Measurements from ENCODE around the gene CHD5. TPM values are rescaled to one million over a fixed set of nuclear protein-coding genes. Genes with fewer than 3 reads are reported as not detected.

The CHD5 gene
- polyA plus RNA-seq, 4 donors: 0.14 to 0.63 (median 0.36) TPM

DNA sequence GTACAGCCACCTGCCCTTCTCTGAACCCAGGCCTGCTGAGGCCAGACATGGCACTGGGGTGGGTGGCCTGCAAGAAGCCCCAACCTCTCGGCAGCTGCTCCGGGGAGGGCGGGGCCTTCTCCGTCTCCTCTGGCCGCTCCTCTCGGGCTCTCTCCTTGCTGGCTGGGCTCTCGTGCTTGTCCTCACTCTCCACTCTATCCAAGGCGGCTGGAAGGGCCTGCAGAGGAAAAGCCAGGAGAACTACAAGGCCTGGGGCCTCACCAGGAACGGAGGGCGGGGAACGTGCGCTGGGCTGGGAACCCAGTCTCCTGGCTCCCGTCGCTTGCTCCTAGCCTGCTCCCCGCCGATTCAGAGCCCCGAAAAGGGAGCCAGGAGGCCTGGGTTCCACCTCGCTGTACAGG lies 59.1 kb downstream of the CHD5 start:
- DNase-seq (ENCODE audit: low read depth in 4 of 4, low spot score in 3 of 4): no peak

DNA sequence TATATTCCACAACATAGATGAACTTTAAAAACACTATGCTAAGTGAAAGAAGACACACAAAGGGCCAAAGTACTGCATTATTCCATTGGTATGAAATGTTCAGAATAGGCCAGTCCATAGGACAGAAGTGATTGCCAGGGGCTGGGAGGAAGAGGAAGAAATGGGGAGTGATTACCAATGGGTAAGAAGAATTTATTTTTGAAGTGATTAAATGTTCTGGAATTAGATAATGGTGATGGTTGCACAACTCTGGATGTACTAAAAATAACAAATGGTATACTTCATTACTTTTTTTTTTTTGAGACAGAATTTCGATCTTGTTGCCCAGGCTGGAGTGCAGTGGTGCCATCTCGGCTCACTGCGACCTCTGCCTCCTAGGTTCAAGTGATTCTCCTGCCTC lies 61.7 kb downstream of the CHD5 start:
- DNase-seq (ENCODE audit: low read depth in 4 of 4, low spot score in 3 of 4): no peak

DNA sequence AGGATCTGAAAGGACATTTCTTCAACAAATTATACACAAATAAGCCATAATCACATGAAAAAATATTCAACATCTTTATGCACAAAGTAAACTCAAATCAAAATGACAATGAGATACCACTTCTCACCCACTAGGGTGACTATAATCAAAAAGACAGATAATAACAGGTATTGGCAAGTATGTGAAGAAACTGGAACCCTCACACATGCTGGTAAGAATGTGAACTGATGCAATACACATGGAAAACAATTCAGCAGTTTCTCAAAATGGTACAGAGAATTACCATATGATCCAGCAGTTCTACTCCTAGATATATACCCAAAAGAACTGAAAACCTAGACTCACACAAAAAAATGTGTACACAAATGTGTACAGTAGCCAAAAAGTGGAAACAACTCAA lies 62.5 kb downstream of the CHD5 start:
- DNase-seq (ENCODE audit: low read depth in 4 of 4, low spot score in 3 of 4): no peak

DNA sequence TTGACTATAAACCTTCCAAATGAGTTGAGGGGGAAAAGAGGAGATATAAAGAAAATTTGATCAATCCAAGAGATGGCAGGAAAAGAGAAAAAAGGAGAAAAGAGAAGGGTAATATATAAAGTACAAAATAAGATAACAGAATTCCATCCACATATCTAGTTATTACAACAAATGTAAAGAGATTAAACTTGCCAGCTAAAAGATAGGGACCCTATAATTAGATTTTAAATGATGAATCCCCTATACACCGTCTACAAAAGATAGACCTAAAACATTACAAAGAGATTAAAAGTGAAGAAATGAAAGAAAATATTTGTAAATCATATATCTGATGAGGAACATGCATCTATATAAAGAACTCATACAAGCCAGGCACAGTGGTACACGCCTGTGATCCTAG lies 63.1 kb downstream of the CHD5 start:
- no peak for DNase-seq (ENCODE audit: low read depth in 4 of 4, low spot score in 3 of 4)

DNA sequence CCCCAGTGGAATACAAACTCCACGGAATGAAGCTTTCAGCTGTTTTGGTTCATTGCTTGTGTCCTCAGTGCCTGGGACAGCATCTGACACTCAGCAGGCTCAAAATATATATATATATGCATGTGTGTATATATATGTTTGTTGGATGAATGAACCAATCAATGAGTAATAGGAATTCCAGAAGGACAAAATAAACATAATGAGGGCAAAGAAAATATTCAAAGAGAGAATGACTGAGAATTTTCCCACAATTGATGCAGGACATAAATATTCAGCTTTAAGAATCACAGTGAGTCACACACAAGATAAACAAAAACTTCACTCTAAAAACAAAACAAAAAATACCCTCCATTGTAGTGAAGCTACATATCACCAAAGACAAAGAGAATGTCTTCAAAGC lies 64.0 kb downstream of the CHD5 start:
- DNase-seq (ENCODE audit: low read depth in 4 of 4, low spot score in 3 of 4): no peak

DNA sequence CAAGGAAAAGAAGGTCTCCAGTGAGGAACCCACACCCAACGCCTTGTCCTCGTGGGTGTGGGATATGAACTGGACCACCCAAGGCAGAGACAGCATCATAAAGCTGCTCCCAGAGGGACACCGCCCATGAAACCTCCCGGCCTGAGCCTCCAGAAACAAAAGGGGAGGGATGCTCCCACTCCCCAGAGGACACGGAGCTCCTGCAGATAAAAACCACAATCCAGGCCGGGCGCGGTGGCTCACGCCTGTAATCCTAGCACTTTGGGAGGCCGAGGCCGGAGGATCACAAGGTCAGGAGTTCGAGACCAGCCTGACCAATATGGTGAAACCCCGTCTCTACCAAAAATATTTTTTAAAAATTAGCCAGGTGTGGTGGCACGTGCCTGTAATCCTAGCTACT lies 66.4 kb downstream of the CHD5 start:
- DNase-seq (ENCODE audit: low read depth in 4 of 4, low spot score in 3 of 4): no peak

DNA sequence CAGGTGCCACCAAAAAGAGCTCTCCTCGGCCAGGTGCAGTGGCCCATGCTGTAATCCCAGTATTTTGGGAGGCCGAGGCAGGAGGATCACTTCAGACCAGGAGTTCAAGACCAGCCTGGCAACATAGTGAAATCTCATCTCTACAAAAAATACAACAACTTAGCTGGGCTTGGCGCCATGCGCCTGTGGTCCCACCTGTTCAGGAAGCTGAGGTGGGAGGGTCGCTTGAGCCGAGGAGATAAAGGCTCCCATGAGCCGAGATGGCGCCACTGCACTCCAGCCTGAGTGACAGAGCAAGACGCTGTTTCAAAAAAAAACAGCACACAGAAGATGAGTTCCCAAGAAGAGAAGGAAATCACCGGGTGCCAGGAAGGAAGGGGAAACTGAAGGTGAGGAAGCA lies 67.0 kb downstream of the CHD5 start:
- no peak for DNase-seq (ENCODE audit: low read depth in 4 of 4, low spot score in 3 of 4)

DNA sequence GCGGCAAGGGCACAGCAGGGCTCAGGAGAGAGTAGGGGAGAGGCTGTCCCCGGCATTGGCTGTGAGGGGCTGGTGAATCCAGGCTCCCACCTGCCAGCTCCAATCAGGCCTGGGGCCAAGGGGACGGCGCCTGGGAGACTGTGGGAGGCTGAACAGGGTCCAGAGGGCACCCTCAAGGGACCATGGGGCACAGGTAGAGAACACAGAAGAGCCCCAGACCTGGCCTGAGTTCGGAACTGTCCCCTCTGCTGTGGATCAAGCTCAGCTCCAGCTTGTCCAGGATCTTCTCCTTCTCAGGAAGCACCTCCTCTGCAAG lies 67.5 kb downstream of the CHD5 start:
- DNase-seq (ENCODE audit: low read depth in 4 of 4, low spot score in 3 of 4): no peak

DNA sequence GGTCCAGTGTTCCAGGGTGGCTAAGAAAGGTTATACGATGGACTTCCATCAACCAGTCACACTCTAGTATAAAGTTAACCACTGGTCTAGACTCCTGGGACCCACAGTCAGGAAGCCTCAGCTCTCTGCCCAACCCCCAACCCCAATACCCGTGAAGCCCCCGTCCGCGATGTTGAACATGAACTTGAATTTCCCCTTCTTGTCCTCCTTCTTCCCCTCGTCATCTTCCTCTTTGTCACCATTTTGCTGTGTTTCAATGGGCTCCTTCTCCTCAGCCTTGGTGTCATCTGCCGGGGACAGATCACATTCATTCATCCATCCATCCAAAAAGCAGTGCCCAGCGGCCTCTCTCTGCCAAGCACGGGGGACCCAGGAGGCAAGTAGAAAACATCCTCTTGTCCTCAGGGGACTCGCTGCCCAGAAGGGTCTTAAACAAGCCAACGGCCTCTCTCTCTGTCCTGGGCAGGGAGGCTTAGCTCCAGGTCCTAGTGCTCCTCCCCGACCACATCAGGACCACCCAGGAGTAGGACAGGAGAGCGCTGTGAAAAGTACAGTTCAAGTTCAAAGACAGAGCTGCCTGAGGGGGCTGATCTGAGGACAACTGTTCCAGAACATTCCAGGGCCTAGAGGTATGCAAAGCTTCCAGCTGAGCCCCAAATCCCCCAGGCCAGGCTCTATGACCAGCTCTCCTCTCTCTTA lies 68.0 kb downstream of the CHD5 start:
- DNase-seq (ENCODE audit: low read depth in 4 of 4, low spot score in 3 of 4): no peak

DNA sequence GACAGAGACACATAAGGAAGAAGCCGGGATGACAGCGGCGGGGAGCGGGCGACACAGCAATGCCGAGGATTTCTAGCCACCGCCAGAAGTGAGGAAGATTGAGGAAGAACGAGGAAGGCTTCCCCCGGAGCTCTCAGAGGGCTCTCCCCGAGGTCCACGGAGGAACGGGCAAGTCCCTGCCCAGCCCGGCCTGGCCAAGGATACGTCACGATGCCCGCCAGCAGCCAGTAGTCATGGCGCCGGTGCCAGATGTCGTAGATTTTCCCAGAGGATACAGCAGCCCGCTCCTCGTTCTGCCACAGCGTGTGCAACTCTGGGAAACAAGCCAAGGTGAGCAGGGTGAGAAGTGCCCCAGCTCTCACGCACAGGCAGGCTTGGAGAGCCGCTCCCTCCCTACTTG lies 68.5 kb downstream of the CHD5 start:
- no peak for DNase-seq (ENCODE audit: low read depth in 4 of 4, low spot score in 3 of 4)

DNA sequence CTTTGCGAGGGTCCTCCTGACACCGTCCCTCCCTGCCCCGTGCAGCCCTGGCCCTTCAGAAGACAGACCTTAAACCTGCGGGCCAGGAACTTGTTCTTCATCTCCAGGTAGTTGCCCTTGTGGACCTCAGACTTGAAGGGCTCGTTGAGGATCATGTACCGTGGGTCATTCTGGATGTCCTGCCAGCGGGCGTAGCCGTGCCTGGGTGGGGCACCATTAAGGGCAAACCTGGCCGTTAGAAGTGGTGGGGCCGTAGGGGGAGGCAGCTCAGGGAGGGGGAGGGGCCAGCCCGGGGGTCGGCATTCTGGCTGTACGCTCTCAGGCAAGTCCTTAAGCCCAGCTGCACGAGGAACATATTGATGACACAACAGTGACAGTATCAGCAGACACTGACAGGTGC lies 69.8 kb downstream of the CHD5 start:
- no peak for DNase-seq (ENCODE audit: low read depth in 4 of 4, low spot score in 3 of 4)

DNA sequence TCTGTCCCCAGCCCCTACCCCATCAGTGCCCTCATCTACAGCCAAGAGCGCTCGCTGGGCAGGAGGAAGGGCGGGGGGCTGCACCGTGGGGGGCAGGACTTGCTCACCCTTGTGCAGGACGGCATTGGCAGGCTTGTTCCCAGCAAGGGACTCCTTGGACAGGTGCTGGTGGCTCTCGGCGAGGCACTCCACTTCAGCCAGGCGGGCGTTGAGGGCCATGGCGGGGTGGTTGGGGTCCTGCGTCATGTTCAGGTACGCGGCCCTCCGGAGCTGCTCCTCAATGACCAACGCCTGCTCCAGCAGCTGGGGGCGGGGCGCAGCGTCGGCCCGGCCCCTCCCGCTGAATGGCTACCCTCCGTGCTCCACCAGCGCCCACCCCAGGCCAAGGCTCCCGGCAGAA lies 70.4 kb downstream of the CHD5 start:
- DNase-seq (ENCODE audit: low read depth in 4 of 4, low spot score in 3 of 4): no peak

DNA sequence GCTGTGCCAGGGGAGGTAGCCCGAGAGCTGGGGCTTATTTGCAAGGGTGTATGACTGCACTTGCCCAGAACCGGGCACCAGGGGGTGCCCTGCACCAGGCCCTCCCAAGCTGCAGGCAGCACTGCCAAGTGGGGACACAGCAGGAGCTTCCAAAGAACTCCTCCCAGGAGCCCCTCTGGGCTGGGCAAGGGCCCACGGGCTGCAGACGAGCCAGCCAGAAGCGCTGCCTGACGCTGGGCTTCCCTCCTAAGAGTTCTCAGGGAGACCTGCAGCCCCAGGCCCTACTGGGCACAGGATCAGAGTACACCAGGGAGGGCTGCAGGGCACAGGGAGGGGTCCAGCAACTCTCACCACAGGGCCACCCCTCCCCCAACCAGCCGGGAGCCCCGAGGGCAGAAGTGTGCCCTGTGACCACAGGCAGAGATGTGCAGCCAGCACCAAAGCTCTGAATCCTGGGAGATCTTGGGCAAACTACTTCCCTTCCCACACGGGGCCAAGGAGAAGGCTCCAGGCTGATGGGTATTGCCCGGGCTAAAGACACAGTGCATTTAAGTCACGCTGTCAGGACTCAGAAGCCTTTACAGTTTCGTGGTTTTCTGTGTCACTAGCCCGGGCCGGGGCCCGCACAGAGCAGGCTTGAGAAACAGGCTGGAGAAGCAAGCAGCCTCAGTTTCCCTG lies 71.0 kb downstream of the CHD5 start:
- DNase-seq (ENCODE audit: low read depth in 4 of 4, low spot score in 3 of 4): no peak

DNA sequence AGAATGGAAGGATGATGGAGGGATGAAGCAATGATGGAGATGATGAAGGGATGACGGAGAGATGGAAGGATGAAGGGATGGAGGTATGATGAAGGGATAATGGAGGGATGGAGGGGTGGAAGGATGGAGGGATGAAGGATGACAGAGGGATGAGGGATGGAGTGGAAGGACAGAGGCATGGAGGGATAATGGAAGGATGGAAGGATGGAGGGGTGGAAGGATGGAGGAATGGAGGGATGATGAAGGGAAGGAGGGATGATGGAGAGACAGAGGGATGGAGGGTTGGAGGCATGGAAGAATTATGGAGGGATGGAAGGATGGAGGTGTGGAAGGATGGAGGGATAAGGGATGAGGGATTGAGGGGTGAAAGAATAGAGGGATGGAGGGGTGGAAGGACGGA lies 71.6 kb downstream of the CHD5 start:
- DNase-seq (ENCODE audit: low read depth in 4 of 4, low spot score in 3 of 4): no peak

DNA sequence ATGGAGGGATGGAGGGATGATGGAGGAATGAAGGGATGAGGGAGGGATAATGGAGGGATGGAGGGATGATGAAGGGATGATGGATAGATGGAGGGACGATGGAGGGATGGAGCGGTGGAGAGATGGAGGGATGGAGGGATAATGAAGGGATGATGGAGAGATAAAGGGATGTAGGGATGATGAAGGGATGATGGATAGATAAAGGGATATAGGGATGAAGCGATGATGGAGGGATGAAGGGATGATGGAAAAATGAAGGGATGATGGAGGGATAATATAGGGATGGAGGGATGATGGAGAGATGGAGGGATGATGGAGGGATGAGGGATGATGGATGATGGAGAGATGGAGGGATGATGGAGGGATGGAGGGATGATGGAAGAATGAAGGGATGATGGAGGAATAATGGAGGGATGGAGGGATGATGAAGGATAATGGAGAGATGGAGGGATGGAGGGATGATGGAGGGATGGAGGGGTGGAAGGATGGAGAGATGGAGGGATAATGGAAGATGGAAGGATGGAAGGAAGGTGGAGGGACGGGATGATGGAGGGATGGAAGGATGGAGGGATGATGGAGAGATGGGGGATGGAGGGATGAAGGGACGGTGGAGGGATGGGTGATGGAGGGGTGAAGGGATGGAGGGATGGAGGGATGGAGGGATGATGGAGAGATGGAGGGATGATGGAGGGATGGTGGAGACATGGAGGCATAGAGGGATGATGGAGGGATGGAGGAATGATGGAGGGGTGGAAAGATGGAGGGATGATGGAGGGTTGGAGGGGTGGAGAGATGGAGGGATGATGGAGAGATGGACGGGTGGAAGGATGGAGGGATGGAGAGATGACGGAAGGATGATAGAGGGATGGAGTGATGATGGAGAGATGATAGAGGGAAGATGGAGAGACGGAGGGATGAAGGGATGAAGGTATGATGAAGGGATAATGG lies 72.4 kb downstream of the CHD5 start:
- no peak for DNase-seq (ENCODE audit: low read depth in 4 of 4, low spot score in 3 of 4)

DNA sequence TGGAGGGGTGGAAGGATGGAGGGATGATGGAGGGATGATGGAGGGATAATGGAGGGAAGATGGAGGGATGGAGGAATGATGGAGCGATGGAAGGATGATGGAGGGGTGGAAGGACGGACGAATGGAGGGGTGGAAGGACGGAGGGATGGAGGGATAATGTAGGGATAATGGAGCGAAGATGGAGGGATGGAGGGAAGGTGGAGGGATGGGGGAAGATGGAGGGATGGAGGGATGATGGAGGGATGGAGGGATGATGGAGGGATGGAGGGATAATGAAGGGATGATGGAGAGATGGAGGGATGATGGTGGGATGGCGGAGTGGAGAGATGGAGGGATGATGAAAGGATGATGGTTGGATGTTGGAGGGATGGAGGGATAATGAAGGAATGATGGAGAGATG lies 73.1 kb downstream of the CHD5 start:
- DNase-seq (ENCODE audit: low read depth in 4 of 4, low spot score in 3 of 4): no peak

DNA sequence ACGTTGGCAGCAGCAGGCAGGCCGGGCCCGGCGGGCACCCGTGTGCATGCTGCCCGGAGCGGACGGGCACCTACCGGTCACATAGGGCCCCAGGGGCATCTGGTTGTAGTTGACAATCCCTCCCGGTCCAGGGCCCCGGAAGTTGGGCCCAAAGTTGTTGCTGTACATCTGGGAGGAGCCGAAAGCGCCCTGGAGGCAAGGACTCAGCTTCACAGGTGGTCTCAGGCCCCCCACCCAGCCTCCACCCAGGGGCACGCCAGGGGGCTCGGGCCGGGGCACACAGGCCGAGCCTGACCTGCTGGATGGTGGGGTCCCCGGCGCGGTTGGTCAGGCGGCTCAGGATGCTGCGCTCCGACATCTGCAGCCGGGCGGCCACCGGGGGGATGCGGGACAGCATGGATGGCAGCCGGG lies 73.8 kb downstream of the CHD5 start:
- DNase-seq (ENCODE audit: low read depth in 4 of 4, low spot score in 3 of 4): no peak

DNA sequence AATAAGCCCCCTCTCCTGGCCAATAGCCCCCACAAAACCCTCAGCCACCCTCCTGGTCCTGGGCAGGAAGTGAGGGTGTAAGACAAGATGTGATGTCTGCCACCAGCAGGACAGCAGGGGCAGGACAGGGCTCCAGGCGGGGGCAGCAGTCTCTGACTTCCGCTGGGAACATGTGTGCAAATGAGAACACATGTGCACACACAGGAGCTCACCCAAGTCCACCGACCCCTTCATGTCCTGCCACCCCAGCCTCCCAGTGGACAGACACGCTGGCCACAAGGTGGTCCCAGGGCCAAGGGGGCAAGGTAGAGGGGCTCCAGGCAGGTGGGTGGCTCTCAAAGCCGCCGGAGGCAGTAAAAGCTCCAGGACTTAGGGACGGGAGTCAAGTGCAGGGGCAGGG lies 74.4 kb downstream of the CHD5 start:
- DNase-seq (ENCODE audit: low read depth in 4 of 4, low spot score in 3 of 4): no peak

DNA sequence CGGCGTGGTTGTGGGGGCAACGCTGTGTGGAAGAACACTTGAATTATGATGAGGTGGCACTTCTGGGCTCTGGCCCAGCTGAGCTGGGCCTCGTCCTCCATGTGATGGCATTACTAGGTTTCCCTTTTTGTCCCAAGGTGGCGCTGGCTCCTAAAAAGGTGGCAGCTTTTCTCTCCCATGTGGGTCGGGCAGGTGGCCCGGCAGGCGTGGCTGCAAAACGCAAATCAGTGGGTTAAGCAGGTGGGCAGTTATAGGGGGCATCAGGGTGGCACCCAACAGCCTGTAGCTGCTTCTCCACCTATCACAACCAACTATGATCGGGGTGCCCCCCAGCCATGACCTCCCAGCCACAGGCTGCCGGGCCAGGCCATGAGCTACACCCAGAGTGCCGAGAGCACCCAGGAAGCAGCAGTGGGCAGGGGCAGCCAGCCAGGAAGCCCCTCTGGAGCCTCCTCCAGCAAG lies 74.9 kb downstream of the CHD5 start:
- DNase-seq (ENCODE audit: low read depth in 4 of 4, low spot score in 3 of 4): no peak

DNA sequence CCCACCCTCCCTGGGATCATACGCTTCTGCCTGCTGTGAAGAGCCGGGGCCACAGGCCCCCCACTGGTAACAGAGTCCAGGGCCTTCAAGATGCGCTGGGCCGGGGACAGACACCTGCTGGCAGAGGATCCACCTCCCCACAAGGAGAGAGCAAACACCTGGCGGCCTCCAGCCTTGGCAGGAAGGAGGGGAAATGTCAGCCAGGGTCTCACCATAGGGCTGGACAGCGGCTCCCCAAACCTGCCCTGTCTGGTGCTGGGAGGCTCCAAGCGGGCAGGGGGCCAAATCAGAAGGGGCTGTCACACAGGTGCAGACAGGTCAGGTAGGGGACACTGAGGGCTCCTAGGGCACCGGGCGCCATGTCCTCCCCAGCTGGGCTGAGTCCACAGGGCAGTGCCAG lies 75.5 kb downstream of the CHD5 start:
- no peak for DNase-seq (ENCODE audit: low read depth in 4 of 4, low spot score in 3 of 4)

DNA sequence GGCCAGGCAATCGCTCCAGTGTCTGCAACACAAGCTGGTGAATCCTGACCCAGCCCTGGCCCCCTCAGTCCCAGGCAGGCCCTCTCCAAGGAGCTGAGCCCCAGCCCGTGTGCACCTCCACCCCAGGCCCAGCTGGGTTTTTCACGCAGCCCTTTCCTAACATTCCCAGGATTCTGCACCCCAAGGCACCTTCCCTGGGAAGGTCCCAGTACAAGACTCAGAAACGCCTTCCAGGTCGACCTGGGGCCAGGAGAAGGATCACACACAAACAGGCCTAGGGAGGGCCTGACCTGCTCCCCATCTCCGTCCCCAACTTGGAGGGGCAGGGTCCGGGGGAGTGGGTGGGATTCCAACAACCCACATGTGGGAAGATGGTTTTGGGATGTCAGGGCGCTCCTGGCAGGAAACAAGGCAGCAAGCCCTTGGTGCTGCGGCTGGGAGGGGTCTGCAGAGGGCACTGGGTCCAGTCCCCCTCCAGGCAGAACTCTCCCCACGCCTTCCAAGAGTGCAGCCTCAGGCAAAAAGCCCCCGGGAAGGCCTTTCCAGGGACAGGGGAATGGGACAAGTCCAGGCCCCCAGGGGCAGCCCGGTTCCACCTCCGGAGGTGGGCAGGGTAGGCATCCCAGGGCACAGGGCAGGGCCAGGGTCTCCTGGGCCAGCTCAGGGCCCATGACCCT lies 76.1 kb downstream of the CHD5 start:
- no peak for DNase-seq (ENCODE audit: low read depth in 4 of 4, low spot score in 3 of 4)

Data from left renal pelvis (tissue), 4 donors.